ENCODE measurements around the gene IGHMBP2.

IGHMBP2 gene

DNA sequence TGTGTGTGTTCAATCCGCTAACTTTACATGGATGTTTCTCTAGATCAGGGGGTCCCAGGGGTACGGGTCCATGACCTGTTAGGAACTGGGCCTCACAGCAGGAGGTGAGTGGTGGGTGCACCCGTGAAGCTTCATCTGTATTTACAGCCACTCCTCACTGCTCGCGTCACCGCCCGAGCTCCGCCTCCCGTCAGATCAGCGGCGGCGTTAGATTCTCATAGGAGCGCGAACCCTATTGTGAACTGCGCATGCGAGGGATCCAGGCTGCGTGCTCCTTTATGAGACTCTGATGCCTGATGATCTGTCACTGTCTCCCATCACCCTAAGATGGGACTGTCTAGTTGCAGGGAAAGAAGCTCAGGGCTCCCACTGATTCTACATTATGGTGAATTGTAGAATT is 45.2 kb downstream of the IGHMBP2 start:
- no peak for DNase-seq (ENCODE audit: low read depth)
- TF ChIP-seq, protein P1, sequence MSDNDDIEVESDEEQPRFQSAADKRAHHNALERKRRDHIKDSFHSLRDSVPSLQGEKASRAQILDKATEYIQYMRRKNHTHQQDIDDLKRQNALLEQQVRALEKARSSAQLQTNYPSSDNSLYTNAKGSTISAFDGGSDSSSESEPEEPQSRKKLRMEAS (IDR thresholded peaks at IDR 0.05; ENCODE audit: low read depth, low read length) = no peak
- TF ChIP-seq MYC (IDR thresholded peaks at IDR 0.05; ENCODE audit: low read depth, low read length) = no peak
- TF ChIP-seq, protein P2, sequence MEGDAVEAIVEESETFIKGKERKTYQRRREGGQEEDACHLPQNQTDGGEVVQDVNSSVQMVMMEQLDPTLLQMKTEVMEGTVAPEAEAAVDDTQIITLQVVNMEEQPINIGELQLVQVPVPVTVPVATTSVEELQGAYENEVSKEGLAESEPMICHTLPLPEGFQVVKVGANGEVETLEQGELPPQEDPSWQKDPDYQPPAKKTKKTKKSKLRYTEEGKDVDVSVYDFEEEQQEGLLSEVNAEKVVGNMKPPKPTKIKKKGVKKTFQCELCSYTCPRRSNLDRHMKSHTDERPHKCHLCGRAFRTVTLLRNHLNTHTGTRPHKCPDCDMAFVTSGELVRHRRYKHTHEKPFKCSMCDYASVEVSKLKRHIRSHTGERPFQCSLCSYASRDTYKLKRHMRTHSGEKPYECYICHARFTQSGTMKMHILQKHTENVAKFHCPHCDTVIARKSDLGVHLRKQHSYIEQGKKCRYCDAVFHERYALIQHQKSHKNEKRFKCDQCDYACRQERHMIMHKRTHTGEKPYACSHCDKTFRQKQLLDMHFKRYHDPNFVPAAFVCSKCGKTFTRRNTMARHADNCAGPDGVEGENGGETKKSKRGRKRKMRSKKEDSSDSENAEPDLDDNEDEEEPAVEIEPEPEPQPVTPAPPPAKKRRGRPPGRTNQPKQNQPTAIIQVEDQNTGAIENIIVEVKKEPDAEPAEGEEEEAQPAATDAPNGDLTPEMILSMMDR (IDR thresholded peaks at IDR 0.05; ENCODE audit: low read depth, low read length) = no peak
- no peak overlapping the region for H3K4me3 ChIP-seq (ENCODE audit: low read depth, low read length)

DNA sequence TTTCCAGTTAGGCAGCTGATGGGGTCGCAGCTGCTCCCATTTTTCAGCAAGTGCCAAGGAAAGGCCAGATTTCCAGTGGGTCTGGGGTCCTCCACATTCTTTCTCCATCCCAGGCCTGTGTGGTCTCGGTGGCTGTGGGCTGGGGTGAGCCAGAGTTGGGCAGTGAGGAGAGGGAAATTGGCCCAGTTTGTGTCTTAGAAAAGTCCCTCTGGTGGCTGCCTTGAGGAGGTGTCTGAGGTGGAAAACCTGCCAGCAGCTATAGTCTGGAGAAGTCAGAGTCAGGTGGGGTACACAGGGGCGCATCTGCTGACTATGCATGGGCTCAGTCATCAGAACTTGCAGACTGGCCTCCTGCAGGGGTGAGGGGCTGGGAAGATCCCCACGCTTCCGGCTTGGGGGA is 46.6 kb downstream of the IGHMBP2 start:
- no peak overlapping the region for H3K4me3 ChIP-seq (ENCODE audit: low read depth, low read length)
- DNase-seq (ENCODE audit: low read depth) = peak; percentile 48
- no peak for TF ChIP-seq POLR2A (IDR thresholded peaks at IDR 0.05; ENCODE audit: extremely low read depth, insufficient read length)
- TF ChIP-seq, protein P2 (IDR thresholded peaks at IDR 0.05; ENCODE audit: low read depth, low read length) = peak; percentile 35

DNA sequence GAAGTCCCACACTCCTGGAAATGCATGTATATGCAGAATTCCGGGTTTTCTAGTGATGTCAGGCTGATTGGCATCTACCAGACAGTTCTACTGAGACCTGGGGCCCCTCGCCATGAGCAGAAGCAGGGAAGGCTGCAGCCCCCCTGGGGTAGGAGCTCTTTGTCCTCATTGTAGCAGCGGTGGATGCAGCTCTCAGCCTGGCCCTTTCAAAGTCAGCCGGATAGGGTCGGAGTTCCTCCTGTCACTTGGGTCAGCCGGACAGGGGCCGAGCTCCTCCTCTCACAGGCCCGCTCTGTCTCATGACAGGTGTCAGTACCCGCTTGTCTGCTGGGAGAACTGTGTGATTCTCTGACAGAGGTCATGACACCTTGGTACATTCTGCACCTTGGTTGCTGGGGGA is 47.1 kb downstream of the IGHMBP2 start:
- no peak for DNase-seq (ENCODE audit: low read depth)
- TF ChIP-seq, protein P2 (IDR thresholded peaks at IDR 0.05; ENCODE audit: low read depth, low read length) = no peak
- TF ChIP-seq POLR2A (IDR thresholded peaks at IDR 0.05; ENCODE audit: extremely low read depth, insufficient read length) (no peak), MYC (IDR thresholded peaks at IDR 0.05; ENCODE audit: low read depth, low read length) (no peak)
- TF ChIP-seq, protein P1 (IDR thresholded peaks at IDR 0.05; ENCODE audit: low read depth, low read length) = no peak
- no peak overlapping the region for H3K4me3 ChIP-seq (ENCODE audit: low read depth, low read length)

DNA sequence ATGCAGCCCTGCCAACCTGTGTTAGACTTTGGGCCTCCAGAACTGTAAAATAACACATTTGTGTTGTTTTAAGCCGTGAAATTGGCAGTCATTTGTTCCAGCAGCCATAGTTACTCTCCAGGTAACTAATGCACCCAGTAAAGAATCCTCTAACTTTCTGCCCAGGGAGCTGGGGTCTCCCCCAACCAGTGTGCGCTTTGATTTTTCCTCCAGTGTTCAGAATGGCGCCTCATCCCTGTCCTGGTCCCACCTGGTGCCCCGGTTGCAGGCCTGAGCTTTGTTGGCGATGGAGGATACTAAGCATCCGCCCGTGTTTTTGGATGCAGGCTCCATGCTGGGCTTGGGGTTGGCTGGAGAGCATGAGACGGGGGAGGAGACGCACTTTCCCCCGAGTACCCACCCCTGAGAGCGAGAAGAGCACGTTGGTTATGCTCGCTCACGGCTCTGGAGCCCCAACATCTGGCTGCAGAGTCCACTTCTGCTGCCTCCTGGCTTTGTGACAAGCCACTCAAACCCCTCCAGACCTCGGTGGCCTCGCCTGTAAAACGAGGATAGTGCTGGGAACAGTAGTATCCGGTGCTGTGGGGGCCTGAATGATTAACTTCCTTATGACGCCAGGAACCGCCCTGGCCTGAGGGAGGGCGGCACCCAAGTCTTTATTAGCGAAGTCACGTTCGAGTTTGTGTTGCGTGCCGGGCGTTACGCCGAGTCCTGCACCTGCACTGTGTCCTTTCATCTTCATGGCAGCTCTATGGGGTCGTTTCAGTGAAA is 51.3 kb downstream of the IGHMBP2 start:
- DNase-seq (ENCODE audit: low read depth) = peak; percentile 89
- H3K4me3 ChIP-seq (ENCODE audit: low read depth, low read length) = peak overlapping the region; percentile 32
- TF ChIP-seq, protein P1 (IDR thresholded peaks at IDR 0.05; ENCODE audit: low read depth, low read length) = peak; percentile 45; the same call in 1 of the 2 replicates
- TF ChIP-seq, protein P2 (IDR thresholded peaks at IDR 0.05; ENCODE audit: low read depth, low read length) = no peak
- TF ChIP-seq POLR2A (IDR thresholded peaks at IDR 0.05; ENCODE audit: extremely low read depth, insufficient read length) (peak; percentile 56), MYC (IDR thresholded peaks at IDR 0.05; ENCODE audit: low read depth, low read length) (0 out of 2 replicates have a peak, but pooled peaks have one; percentile 14)

DNA sequence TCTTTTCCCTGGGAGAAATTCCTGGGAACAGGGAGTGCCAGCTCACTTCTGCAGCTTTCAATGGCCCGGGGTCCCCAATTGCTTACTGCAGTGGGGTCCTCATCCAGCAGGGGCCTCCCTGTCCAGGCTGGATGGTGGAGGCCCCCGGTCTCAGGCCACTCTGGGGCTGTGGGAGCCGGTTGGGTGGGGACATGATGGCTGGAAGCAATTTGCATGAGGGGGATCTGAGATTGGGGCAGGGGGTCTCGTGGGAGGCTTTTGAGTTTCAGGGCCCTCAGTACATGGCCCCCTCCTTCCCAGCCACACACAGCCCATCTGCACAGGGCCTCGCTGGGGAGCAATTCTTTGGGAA is 51.9 kb downstream of the IGHMBP2 start:
- no peak for DNase-seq (ENCODE audit: low read depth)
- TF ChIP-seq POLR2A (IDR thresholded peaks at IDR 0.05; ENCODE audit: extremely low read depth, insufficient read length) (no peak), MYC (IDR thresholded peaks at IDR 0.05; ENCODE audit: low read depth, low read length) (no peak)
- TF ChIP-seq, protein P1 (IDR thresholded peaks at IDR 0.05; ENCODE audit: low read depth, low read length) = no peak
- TF ChIP-seq, protein P2 (IDR thresholded peaks at IDR 0.05; ENCODE audit: low read depth, low read length) = peak; percentile 13
- H3K4me3 ChIP-seq (ENCODE audit: low read depth, low read length) = peak overlapping the region; percentile 32

Data from NB4 (cell line).